ENCODE measurements around the gene WDR86.

Gene WDR86

DNA sequence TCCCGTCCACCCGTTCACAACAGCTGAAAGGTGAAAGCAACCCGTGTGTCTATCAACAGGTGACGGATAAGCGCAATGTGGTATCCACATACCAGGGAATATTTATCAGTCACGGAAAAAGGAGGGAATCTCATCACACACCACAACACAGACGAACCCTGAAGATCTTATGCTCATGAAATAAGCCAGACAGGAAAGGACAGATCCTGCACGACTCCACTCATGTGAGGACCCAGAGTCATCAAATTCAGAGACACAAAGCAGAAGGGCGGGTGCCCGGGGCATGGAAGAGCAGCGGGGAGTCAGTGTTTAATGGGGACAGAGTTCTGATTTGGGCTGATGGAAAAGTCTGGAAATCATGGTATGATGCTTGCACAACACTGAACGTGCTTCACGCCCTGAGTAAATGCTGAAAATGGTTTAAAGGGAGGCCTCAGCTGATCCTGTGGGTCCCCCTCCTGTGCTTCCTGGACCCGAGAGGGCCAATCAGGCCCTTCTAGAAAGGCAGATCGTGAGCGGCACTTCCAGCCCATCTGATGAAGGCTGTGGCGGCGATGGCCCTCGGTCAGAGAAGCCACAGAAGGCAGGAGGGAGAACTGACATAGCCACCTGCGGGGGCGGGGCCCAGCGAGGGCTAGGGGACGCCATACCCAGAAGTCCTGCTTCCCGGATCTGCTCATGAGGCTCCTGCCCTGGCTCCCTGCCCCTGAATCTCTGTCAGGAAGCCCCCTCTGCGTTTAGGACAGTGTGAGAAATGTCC lies 19.1 kb downstream of the WDR86 start:
- no peaks in the 10 kb centered on the region for H3K9me3 ChIP-seq (ENCODE audit: insufficient read depth, low read depth, low read length)
- no peaks in the 10 kb centered on the region for H3K79me2 ChIP-seq (ENCODE audit: insufficient read depth, low read length)
- no peaks in the 10 kb centered on the region for H3K9me2 ChIP-seq (replicated peaks; ENCODE audit: low read depth, low read length)
- H3F3A ChIP-seq (ENCODE audit: low read depth), result no peaks in the 10 kb centered on the region
- no peaks in the 10 kb centered on the region for H3K27me3 ChIP-seq (ENCODE audit: insufficient read depth, low read length, poor library complexity, severe bottlenecking)
- H3K4me3 ChIP-seq (ENCODE audit: low read length, poor library complexity, severe bottlenecking), result no peak overlapping the region
- no peak overlapping the region for H3K4me2 ChIP-seq (ENCODE audit: low read depth, low read length, poor library complexity, severe bottlenecking)
- H4K20me1 ChIP-seq (ENCODE audit: insufficient read depth, low read length, poor library complexity, severe bottlenecking), result no peaks in the 10 kb centered on the region
- H3K36me3 ChIP-seq (ENCODE audit: insufficient read depth, low read length), result no peaks in the 10 kb centered on the region
- peaks cover 11% of the 10 kb centered on the region for H3K4me1 ChIP-seq (ENCODE audit: insufficient read depth, low read length, poor library complexity, severe bottlenecking)
- H2AFZ ChIP-seq (ENCODE audit: low read length), result no peak overlapping the region
- TF ChIP-seq, protein P1, sequence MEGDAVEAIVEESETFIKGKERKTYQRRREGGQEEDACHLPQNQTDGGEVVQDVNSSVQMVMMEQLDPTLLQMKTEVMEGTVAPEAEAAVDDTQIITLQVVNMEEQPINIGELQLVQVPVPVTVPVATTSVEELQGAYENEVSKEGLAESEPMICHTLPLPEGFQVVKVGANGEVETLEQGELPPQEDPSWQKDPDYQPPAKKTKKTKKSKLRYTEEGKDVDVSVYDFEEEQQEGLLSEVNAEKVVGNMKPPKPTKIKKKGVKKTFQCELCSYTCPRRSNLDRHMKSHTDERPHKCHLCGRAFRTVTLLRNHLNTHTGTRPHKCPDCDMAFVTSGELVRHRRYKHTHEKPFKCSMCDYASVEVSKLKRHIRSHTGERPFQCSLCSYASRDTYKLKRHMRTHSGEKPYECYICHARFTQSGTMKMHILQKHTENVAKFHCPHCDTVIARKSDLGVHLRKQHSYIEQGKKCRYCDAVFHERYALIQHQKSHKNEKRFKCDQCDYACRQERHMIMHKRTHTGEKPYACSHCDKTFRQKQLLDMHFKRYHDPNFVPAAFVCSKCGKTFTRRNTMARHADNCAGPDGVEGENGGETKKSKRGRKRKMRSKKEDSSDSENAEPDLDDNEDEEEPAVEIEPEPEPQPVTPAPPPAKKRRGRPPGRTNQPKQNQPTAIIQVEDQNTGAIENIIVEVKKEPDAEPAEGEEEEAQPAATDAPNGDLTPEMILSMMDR (conservative IDR thresholded peaks at IDR 0.05; ENCODE audit: low read length), result no peak
- no peak overlapping the region for H3K9ac ChIP-seq (ENCODE audit: low read depth, low read length, poor library complexity, severe bottlenecking)

DNA sequence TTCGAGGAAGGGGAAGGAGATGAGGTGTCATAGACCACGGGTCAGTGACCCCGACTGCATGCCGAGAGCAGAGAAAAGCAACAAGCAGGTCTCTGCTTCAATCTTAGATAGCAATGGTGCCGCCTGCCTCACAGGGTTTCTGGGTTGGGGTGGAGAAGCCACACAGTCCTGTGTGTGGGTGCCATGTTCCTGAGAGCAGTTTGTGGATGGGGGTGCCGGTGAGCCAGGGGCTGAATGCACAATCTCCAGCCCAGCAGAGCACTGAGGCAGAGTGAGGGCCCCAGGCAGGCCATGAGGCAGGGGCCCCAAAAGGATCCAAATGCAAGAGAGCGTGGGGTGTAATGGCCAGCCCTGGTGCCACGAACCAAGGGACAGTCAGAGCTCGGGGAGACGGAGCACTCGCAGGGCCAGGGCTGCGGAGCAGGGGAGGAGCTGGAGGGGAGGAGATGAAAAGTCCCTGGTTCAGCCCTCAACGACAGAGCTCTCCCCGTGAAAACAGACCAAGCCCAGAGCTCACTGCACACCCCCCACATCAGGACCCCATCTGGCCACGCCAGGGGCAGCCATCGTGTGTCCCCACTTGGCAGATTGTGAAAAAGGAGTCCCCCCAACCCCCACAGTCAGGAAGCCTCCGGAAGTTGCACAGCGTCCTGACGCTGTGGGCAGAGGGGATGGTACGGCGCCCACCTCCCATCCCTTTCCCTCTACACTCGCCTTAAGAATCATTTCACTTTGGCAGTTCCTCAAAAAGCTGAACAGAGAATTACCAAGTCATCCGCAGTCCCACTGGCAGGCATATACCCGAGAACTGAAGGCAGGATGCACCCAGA lies 19.9 kb downstream of the WDR86 start:
- Histone ChIP-seq H3K4me1 (ENCODE audit: insufficient read depth, low read length, poor library complexity, severe bottlenecking) (peaks cover 11% of the 10 kb centered on the region), H3K4me3 (ENCODE audit: low read length, poor library complexity, severe bottlenecking) (no peak overlapping the region), H3F3A (ENCODE audit: low read depth) (no peaks in the 10 kb centered on the region), H3K9me2 (replicated peaks; ENCODE audit: low read depth, low read length) (no peaks in the 10 kb centered on the region), H4K20me1 (ENCODE audit: insufficient read depth, low read length, poor library complexity, severe bottlenecking) (no peaks in the 10 kb centered on the region), H3K27me3 (ENCODE audit: insufficient read depth, low read length, poor library complexity, severe bottlenecking) (no peaks in the 10 kb centered on the region), H3K36me3 (ENCODE audit: insufficient read depth, low read length) (no peaks in the 10 kb centered on the region), H3K9me3 (ENCODE audit: insufficient read depth, low read depth, low read length) (no peaks in the 10 kb centered on the region), H2AFZ (ENCODE audit: low read length) (no peak overlapping the region), H3K79me2 (ENCODE audit: insufficient read depth, low read length) (no peaks in the 10 kb centered on the region), H3K9ac (ENCODE audit: low read depth, low read length, poor library complexity, severe bottlenecking) (no peak overlapping the region), H3K4me2 (ENCODE audit: low read depth, low read length, poor library complexity, severe bottlenecking) (no peak overlapping the region)
- TF ChIP-seq, protein P1 (conservative IDR thresholded peaks at IDR 0.05; ENCODE audit: low read length), result no peak
- TF ChIP-seq EZH2phosphoT487 (IDR thresholded peaks at IDR 0.05; ENCODE audit: borderline replicate concordance), result no peak

DNA sequence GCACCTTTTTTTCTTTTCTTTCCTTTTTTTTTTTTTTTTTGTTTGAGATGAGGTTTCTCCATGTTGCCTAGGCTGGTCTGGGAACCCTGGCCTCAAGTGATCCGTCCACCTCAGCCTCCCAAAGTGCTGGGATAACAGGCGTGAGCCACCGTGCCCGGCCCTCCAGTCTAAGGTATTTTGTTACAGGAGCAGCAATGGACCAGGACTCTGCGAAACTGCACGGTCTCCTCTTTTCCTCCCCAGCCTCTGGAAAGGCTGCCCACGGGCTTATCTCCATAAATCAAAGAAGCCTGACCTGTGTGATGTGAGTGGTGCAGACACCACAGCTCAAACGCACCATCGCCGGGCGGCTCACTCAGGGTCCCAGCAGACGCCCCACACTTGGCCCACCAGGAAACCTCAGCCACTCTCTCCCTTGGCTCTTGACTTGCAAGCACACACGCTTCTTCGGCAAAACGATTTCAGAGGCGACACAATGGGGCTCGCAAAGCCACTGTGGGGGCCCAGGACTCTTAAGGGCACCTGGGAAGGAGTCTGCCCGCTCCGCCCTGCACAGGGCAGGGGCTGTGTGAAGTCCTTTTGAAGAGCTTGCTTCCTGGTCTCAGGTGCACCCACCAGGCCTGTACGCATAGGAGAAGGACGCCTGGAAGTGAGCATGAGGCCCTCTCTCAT lies 20.6 kb downstream of the WDR86 start:
- H3K9me2 ChIP-seq (replicated peaks; ENCODE audit: low read depth, low read length), result no peaks in the 10 kb centered on the region
- TF ChIP-seq EZH2phosphoT487 (IDR thresholded peaks at IDR 0.05; ENCODE audit: borderline replicate concordance), result no peak
- TF ChIP-seq, protein P1 (conservative IDR thresholded peaks at IDR 0.05; ENCODE audit: low read length), result no peak
- no peaks in the 10 kb centered on the region for H3K36me3 ChIP-seq (ENCODE audit: insufficient read depth, low read length)
- H3K4me2 ChIP-seq (ENCODE audit: low read depth, low read length, poor library complexity, severe bottlenecking), result no peak overlapping the region
- H3K4me1 ChIP-seq (ENCODE audit: insufficient read depth, low read length, poor library complexity, severe bottlenecking), result peaks cover 11% of the 10 kb centered on the region
- H4K20me1 ChIP-seq (ENCODE audit: insufficient read depth, low read length, poor library complexity, severe bottlenecking), result no peaks in the 10 kb centered on the region
- no peaks in the 10 kb centered on the region for H3K79me2 ChIP-seq (ENCODE audit: insufficient read depth, low read length)
- H3F3A ChIP-seq (ENCODE audit: low read depth), result no peaks in the 10 kb centered on the region
- H3K27me3 ChIP-seq (ENCODE audit: insufficient read depth, low read length, poor library complexity, severe bottlenecking), result no peaks in the 10 kb centered on the region
- no peaks in the 10 kb centered on the region for H3K9me3 ChIP-seq (ENCODE audit: insufficient read depth, low read depth, low read length)
- H3K9ac ChIP-seq (ENCODE audit: low read depth, low read length, poor library complexity, severe bottlenecking), result no peak overlapping the region
- H2AFZ ChIP-seq (ENCODE audit: low read length), result no peak overlapping the region
- H3K4me3 ChIP-seq (ENCODE audit: low read length, poor library complexity, severe bottlenecking), result no peak overlapping the region
